GM19239 (cell line): Measurements from ENCODE around the gene KIF26A.

Source experiments
- DNase-seq: peaks from one replicate; pipeline ENCODE4 v3.0.0; 2011; ENCODE audit warnings: low spot score; ENCODE audit not compliant: insufficient read length
- FAIRE-seq: peaks from 2 replicates; lab custom pipeline; 2011; peaks lifted over from hg19 to GRCh38; lab: Jason Lieb, UNC

The KIF26A gene

GRCh38 chr14:104141621-104142091 lies 3.3 kb downstream of the KIF26A start:
- DNase-seq = no peak
- FAIRE-seq = no peak

GRCh38 chr14:104142136-104142945 lies 4.0 kb downstream of the KIF26A start:
- DNase-seq = no peak
- no peak for FAIRE-seq

- FAIRE-seq = no peak
- no peak for DNase-seq
These were observed 4.6 kb downstream of the KIF26A start for GRCh38 chr14:104142946-104143470.

- DNase-seq = no peak
- no peak for FAIRE-seq
These were observed 5.4 kb downstream of the KIF26A start for GRCh38 chr14:104143521-104144452.

GRCh38 chr14:104144453-104144790 lies 6.0 kb downstream of the KIF26A start:
- FAIRE-seq (no peak), DNase-seq (no peak)

GRCh38 chr14:104144911-104145825 lies 6.8 kb downstream of the KIF26A start:
- no peak for DNase-seq
- no peak for FAIRE-seq

GRCh38 chr14:104145826-104146601 lies 7.6 kb downstream of the KIF26A start:
- no peak for DNase-seq
- no peak for FAIRE-seq

- no peak for FAIRE-seq
- no peak for DNase-seq
These were observed 8.4 kb downstream of the KIF26A start for GRCh38 chr14:104146651-104147345.

GRCh38 chr14:104147346-104148125 lies 9.1 kb downstream of the KIF26A start:
- no peak for DNase-seq
- no peak for FAIRE-seq

GRCh38 chr14:104148433-104149277 lies 10.3 kb downstream of the KIF26A start:
- DNase-seq = no peak
- FAIRE-seq = no peak

- DNase-seq (no peak), FAIRE-seq (no peak)
These were observed 10.8 kb downstream of the KIF26A start for GRCh38 chr14:104149278-104149595.

DNA sequence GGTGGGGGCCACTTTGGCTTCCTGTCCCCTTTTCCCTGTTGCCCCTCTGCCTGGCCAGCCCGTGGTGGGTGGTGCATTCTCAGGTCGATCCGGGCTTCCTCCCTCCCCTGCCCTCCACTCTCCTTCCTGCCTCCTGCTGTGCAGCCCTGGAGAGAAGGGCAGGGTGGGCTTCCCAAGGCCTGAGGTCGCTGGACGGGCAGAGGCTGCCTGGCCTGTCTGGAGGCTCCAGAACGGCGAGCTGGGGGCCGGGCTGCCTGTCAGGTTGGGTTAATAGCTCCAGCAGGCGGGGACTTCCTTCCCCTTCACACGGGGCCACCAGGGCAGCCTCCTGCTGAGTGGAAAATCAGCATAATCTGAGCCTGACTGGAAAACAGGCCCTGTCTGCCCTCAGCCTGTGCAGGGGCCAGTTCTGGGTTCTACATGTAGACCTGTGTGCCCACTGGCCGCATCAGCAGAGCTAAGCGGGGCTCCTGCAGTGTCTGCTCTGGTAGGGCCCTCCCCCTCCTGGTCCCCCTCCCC lies 11.3 kb downstream of the KIF26A start:
- DNase-seq = no peak
- FAIRE-seq = no peak

DNA sequence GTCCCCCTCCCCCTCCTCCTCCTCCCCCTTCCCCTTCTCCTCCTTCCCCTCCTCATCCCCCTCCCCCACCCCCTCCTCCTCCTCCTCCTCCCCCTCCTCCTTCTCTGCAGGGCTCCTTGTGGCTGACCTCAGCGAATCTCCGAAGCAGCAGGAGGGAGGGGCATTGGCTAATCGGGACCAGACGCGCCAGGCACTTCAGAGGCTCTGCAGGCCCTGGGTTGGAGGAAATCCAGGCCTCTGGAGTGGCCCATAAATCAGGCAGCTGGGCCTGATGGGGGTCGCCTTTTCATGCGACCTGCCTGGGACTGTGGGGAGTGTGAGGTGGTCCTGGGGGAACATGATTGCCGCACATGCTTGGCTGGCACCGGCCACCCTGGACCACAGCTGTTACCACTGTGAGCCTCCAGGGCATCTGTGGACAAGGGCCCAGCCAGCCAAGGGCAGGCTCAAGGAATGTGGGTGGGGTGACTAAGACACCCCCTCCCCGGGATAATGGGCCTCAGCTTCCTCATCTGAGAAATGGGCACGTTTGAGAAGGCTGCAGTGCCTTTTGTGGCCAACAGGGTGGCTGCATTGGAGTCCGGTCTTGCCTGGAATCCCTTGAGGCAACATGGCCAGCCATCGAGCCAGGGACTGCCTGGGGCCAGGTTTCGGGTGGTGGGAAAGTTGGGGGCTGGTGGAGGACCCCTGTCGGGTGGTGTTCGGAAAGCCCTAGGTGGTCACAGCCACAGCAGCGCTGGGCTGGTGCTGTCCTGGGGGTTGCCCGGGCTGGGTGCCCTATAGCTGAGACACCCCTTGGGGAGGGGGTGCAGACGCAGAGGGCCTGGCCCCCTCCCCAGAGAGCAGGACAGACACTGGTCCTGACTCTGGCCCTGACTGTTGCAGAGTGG lies 12.0 kb downstream of the KIF26A start:
- DNase-seq (no peak), FAIRE-seq (no peak)

DNA sequence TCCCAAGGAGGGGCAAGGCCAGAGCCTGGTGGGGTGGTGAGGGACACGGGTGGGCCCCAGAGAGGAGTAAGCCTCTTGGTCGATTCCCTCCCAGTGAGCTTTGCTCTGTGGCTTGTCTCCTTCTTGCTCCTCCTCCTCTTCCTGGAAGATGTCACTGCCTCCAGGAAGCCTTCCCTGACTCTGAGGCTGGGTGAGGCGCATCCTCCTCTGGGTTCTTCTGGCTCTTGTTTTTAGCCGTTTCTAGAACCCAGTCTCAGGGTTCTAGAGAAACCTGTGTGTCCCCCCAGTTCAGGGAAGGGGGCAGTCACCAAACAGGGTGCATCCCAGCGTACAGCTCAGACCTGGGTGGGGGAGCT lies 12.6 kb downstream of the KIF26A start:
- DNase-seq (no peak), FAIRE-seq (no peak)

GRCh38 chr14:104151566-104152245 lies 13.3 kb downstream of the KIF26A start:
- DNase-seq = no peak
- FAIRE-seq = no peak

GRCh38 chr14:104152246-104152575 lies 13.8 kb downstream of the KIF26A start:
- no peak for FAIRE-seq

More at GRCh38 chr14:104152246-104152575, 13.8 kb downstream of the KIF26A start:
- DNase-seq = no peak
